GM12878 (cell line): ENCODE measurements around the gene DYNLT2. TPM values are rescaled to one million over a fixed set of nuclear protein-coding genes. Genes with fewer than 3 reads are reported as not detected.
A peak's percentile ranks its signal among the peaks of the same experiment; 100 is the strongest.

Experiments
- ATAC-seq: fragments of 200-7000 bp; cut with Tn5 transposase; 3 replicates; pipeline ENCODE4 v1.9.1; 2020; ENCODE audit warnings: mild to moderate bottlenecking, moderate library complexity
- BruUV-seq: library from RNA; stranded (reverse); fragments of 400-500 nt; replicated peaks from 2 replicates; lab custom pipeline; 2021; lab: Mats Ljungman, UMichigan
- CTCF ChIA-PET: fragments of 300-600 bp; sonication (Branson Sonifier 250); formaldehyde crosslinking; extraction: SDS; loops from one replicate; lab custom pipeline; 2021; ENCODE audit warnings: inconsistent platforms; lab: Yijun Ruan, JAX
- POLR2A ChIA-PET: fragments of 350-600 bp; formaldehyde crosslinking; extraction: SDS; loops from one replicate; lab custom pipeline; 2021; ENCODE audit warnings: inconsistent platforms; lab: Charles Lee
- RAD21 ChIA-PET: fragments of 300-600 bp; sonication (Branson Sonifier 250); formaldehyde crosslinking; loops from one replicate; lab custom pipeline; 2023; ENCODE audit warnings: antibody characterized with exemption; ENCODE audit not compliant: unreplicated experiment; lab: Charles Lee
- SMC1A ChIA-PET: fragments of 300-600 bp; sonication (Branson Sonifier 250); formaldehyde crosslinking; loops from one replicate; lab custom pipeline; 2023; ENCODE audit not compliant: unreplicated experiment, uncharacterized antibody; lab: Charles Lee
- DNase-seq: peaks from one replicate; pipeline ENCODE4 v3.0.0-alpha.2; 2011; ENCODE audit warnings: low read depth, low spot score
- FAIRE-seq: peaks from 3 replicates; lab custom pipeline; 2011; peaks lifted over from hg19 to GRCh38; lab: Jason Lieb, UNC
- H2AFZ ChIP-seq: 2 replicates; pipeline ENCODE4 v1.6.0; 2011; ENCODE audit warnings: low read depth, low read length, control low read depth; ENCODE audit not compliant: control insufficient read depth
- H3K27ac ChIP-seq: 2 replicates; pipeline ENCODE4 v1.5.1; 2011; ENCODE audit warnings: control low read depth; ENCODE audit not compliant: control insufficient read depth, insufficient read depth
- H3K27me3 ChIP-seq, 2 experiments: replicated peaks in 1 of 2; 2 replicates each; pipeline versions ENCODE4 v1.6.0 to v1.6.1; 2011; ENCODE audit warnings: low read length in 1 of 2; ENCODE audit not compliant: control insufficient read depth in 2 of 2, insufficient read depth in 2 of 2
- H3K36me3 ChIP-seq, 2 experiments: 2 replicates each; pipeline ENCODE4 v1.5.1; 2011; ENCODE audit warnings: low read length in 1 of 2; ENCODE audit not compliant: control insufficient read depth in 2 of 2, insufficient read depth in 2 of 2
- H3K4me1 ChIP-seq: 2 replicates; pipeline ENCODE4 v1.6.1; 2011; ENCODE audit warnings: mild to moderate bottlenecking, low read length, moderate library complexity, mixed read lengths; ENCODE audit not compliant: control insufficient read depth, insufficient read depth
- H3K4me2 ChIP-seq: 2 replicates; pipeline ENCODE4 v1.6.0; 2011; ENCODE audit warnings: control low read depth; ENCODE audit not compliant: control insufficient read depth, insufficient read depth
- H3K4me3 ChIP-seq: fragments of 200-600 bp; sonication (generic); 2 replicates; pipeline ENCODE4 v1.5.1; 2016
- H3K79me2 ChIP-seq: 2 replicates; pipeline ENCODE4 v1.6.0; 2011; ENCODE audit warnings: low read length; ENCODE audit not compliant: control insufficient read depth, insufficient read depth
- H3K9ac ChIP-seq: 2 replicates; pipeline ENCODE4 v1.8.0; 2011; ENCODE audit warnings: low read length, control low read depth, mixed read lengths; ENCODE audit not compliant: control insufficient read depth, insufficient read depth
- H3K9me3 ChIP-seq: replicated peaks from 3 replicates; pipeline ENCODE4 v1.5.1; 2011; ENCODE audit warnings: mild to moderate bottlenecking, low read length; ENCODE audit not compliant: control insufficient read depth, insufficient read depth
- H4K20me1 ChIP-seq: 2 replicates; pipeline ENCODE4 v1.6.0; 2011; ENCODE audit not compliant: control insufficient read depth, insufficient read depth
- BRCA1 ChIP-seq: IDR thresholded peaks from 2 replicates; pipeline ENCODE4 v1.6.1; 2011; ENCODE audit warnings: low read depth, low read length, improper control_type of control experiment
- IKZF2 ChIP-seq, 2 experiments: fragments of 450-650 bp; IDR thresholded peaks; 2 replicates each; pipeline ENCODE4 v1.6.1; 2017; ENCODE audit warnings: mild to moderate bottlenecking in 2 of 2, moderate library complexity in 2 of 2
- KDM1A ChIP-seq: fragments of 200-600 bp; sonication (generic); IDR thresholded peaks from 2 replicates; pipeline ENCODE4 v1.6.1; 2016; ENCODE audit warnings: borderline replicate concordance
- STAT1 ChIP-seq: fragments of 450-650 bp; conservative IDR thresholded peaks from 2 replicates; pipeline ENCODE4 v1.6.1; 2014; ENCODE audit warnings: antibody characterized with exemption, mild to moderate bottlenecking
- ZNF622 ChIP-seq: fragments of 450-650 bp; IDR thresholded peaks from 2 replicates; pipeline ENCODE4 v1.6.1; 2017; ENCODE audit warnings: mild to moderate bottlenecking, inconsistent platforms
- WGBS: methylation state at CpG from one replicate; pipeline ENCODE4 v1.1.6; 2016; ENCODE audit warnings: low lambda C conversion rate; ENCODE audit not compliant: insufficient replicate concordance, insufficient coverage; ENCODE audit errors: missing lambda C conversion rate; 5-methylcytosine and 5-hydroxymethylcytosine counted together
- in situ Hi-C: fragments of 300-500 bp; cut with MboI; formaldehyde crosslinking; loops from 9 replicates; pipeline ENCODE4 v1.14.3; 2018; ENCODE audit warnings: mixed read lengths
- intact Hi-C: fragments of 100-400 bp; cut with micrococcal nuclease; formaldehyde crosslinking; loops from one replicate; pipeline ENCODE4 v1.14.2; 2022; ENCODE audit not compliant: unreplicated experiment
- polyA plus RNA-seq, 11 experiments: library from polyadenylated mRNA; depleted of rRNA in 4 of 11; unstranded in 6 of 11; stranded (reverse) in 5 of 11; fragments of >200 nt; fragmentation: Nextera tagmentation in 4 of 11; fragmentation: Illumina TruSeq in 1 of 11; extraction: Ambion mirVana in 4 of 11; extraction: Trizol in 1 of 11; gene quantifications; 1 replicate in 1 of 11; 2 replicates in 10 of 11; pipeline versions ENCODE4 v1.2.1 to v1.2.3, GENCODE V29; 2011 to 2016; ENCODE audit warnings: inconsistent platforms in 2 of 11, missing spikeins in 2 of 11, low read depth in 1 of 11
- total RNA-seq, 4 experiments: library from RNA; depleted of rRNA in 3 of 4; stranded (reverse); fragments of >200 nt in 3 of 4; fragmentation: Illumina TruSeq in 1 of 4; extraction: Trizol in 1 of 4; gene quantifications; 2 replicates each; pipeline versions ENCODE4 v1.2.1 to v1.2.3, GENCODE V29; 2013 to 2021
- TF ChIP-seq, protein P1 (sequence below): fragments of 450-650 bp; IDR thresholded peaks from 2 replicates; pipeline ENCODE4 v1.6.1; 2016; ENCODE audit warnings: mild to moderate bottlenecking
- TF ChIP-seq, protein P2 (sequence below): fragments of 450-650 bp; IDR thresholded peaks from 2 replicates; pipeline ENCODE4 v1.6.1; 2017; ENCODE audit warnings: borderline replicate concordance

The DYNLT2 gene
- total and polyA plus RNA-seq, 10 of the 15 experiments (the other 5 are each of a cell fraction or from before 2014, with no cell fraction given), result 2.2 to 5.9 (median 5.4) TPM

DNA sequence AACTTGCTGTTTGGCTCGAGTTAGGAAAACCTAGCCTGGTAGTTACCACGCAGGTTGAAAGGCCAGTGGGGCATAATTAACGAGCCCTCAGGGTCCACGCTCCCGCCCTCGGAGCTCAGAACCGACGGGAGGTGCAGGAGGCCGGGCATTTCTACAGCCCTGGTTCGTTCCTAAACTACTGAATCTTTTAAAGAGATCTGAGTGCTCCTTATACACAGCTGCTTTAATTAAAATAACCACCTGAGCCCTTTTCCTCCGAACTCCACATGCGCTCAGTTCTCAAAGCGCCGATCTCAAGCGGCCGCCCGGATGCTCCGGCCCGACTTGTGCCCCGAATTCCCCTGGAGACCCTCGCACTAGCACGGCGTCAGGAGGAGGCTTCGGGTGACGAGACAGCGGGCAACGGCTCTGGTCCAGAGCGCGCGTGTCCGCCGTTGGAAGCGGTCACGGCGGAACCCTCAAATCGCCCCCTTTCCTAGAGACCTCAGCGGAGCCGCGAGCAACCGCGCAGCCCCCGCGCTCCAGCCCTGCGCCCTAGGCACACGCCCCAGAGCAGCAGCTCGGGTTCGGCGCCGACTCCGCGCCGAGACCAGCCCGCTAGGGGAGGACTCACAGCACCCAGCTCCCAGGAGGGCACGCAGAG lies 49.9 kb downstream of the DYNLT2 start (continued):
- TF ChIP-seq, protein P1, sequence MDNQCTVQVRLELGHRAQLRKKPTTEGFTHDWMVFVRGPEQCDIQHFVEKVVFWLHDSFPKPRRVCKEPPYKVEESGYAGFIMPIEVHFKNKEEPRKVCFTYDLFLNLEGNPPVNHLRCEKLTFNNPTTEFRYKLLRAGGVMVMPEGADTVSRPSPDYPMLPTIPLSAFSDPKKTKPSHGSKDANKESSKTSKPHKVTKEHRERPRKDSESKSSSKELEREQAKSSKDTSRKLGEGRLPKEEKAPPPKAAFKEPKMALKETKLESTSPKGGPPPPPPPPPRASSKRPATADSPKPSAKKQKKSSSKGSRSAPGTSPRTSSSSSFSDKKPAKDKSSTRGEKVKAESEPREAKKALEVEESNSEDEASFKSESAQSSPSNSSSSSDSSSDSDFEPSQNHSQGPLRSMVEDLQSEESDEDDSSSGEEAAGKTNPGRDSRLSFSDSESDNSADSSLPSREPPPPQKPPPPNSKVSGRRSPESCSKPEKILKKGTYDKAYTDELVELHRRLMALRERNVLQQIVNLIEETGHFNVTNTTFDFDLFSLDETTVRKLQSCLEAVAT, result no peak
- 0 out of 4 replicates have a peak, but pooled peaks of 1 of the 2 experiments have one; percentile 12 for TF ChIP-seq IKZF2 (IDR thresholded peaks at IDR 0.05)
- TF ChIP-seq, all 136 proteins: peak for 12

DNA sequence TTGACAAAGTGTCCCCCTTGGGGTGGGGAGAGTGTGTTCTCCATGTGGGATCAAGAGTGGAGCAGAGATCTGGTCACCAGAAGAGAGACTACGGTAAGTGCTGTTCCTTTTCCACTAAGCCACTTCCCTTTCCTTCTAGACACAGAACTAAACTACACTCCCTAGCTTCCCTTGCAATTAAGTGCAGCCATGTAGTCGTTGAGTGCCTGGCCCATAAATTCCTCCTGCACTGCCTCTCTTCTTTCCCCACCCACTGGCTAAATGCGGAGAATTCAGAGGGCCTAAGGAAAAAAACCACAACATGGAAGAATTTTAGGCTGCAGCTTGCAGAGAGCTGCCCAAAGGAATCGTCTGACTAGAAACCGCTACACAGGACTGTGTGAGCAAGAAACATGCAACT lies 51.1 kb downstream of the DYNLT2 start:
- ChIA-PET SMC1A (no interaction called here), CTCF (no interaction called here), RAD21 (no interaction called here), POLR2A (interaction anchor here (1.4 kb wide), 1 partner anchor 7 kb away, joined by 3 read pairs; no protein-coding TSS in a partner anchor)
- DNase-seq (no peak), ATAC-seq (no peak), FAIRE-seq (no peak)
- BruUV-seq, result no TSS peak
- Histone ChIP-seq H3K9ac (no peak overlapping the region), H3K4me3 (0 out of 2 replicates have a peak overlapping the region, but pooled peaks have one; percentile 99), H2AFZ (no peak overlapping the region), H3K9me3 (no peaks in the 10 kb centered on the region; the same call in 2 of the 3 replicates), H3K79me2 (peaks cover 42% of the 10 kb centered on the region), H3K27me3 (no peaks in the 10 kb centered on the region), H3K4me2 (peak overlapping the region; percentile 57; the same call in 1 of the 2 replicates), H3K27ac (no peak overlapping the region), H3K36me3 (peaks cover 0 to 4% of the 10 kb centered on the region in 2 experiments; a peak in 3 of 4 replicates), H4K20me1 (no peaks in the 10 kb centered on the region), H3K4me1 (peaks cover 7% of the 10 kb centered on the region)
- in situ Hi-C loops, result loop anchor here (5.0 kb wide), 1 partner anchor 852 kb away; the partner anchor contains the start of genes PSMB1 and TBP
- intact Hi-C loops, result loop anchor here (5.0 kb wide), 2 partner anchors 612 to 852 kb away; partner anchors contain the start of genes PSMB1 and TBP
- 86% methylated on average over 5 of the region's 5 CpGs for WGBS
- TF ChIP-seq BRCA1 (no peak), STAT1 (no peak), KDM1A (no peak), ZNF622 (no peak)
- TF ChIP-seq, protein P2, sequence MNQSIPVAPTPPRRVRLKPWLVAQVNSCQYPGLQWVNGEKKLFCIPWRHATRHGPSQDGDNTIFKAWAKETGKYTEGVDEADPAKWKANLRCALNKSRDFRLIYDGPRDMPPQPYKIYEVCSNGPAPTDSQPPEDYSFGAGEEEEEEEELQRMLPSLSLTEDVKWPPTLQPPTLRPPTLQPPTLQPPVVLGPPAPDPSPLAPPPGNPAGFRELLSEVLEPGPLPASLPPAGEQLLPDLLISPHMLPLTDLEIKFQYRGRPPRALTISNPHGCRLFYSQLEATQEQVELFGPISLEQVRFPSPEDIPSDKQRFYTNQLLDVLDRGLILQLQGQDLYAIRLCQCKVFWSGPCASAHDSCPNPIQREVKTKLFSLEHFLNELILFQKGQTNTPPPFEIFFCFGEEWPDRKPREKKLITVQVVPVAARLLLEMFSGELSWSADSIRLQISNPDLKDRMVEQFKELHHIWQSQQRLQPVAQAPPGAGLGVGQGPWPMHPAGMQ, result no peak
